Neural cell (in vitro differentiated cells): Measurements from ENCODE around the gene SLC25A17.
"Not testable (repeated sequence)": the region's sequence is repeated elsewhere in the genome, so short reads cannot be mapped to it uniquely, and the experiment has no call there.

Experiments used
- CTCF ChIP-seq: fragments of 450-650 bp; IDR thresholded peaks from 2 replicates; pipeline ENCODE4 v1.5.1; 2014; ENCODE audit warnings: antibody characterized with exemption, mild to moderate bottlenecking, moderate library complexity; ENCODE audit not compliant: poor library complexity, severe bottlenecking
- EP300 ChIP-seq: fragments of 450-650 bp; conservative IDR thresholded peaks from 2 replicates; pipeline ENCODE4 v1.6.1; 2014; ENCODE audit warnings: antibody characterized with exemption, mild to moderate bottlenecking, moderate library complexity; ENCODE audit not compliant: poor library complexity, severe bottlenecking
- EZH2 ChIP-seq: fragments of 200-600, 300-800 bp; shearing (Covaris generic), sonication (generic); IDR thresholded peaks from 2 replicates; pipeline ENCODE4 v1.6.1; 2014; ENCODE audit warnings: antibody characterized with exemption, low read length, borderline replicate concordance, mild to moderate bottlenecking; ENCODE audit not compliant: insufficient read depth, poor library complexity, severe bottlenecking
- SMC3 ChIP-seq: fragments of 450-650 bp; conservative IDR thresholded peaks from 2 replicates; pipeline ENCODE4 v1.6.1; 2014; ENCODE audit warnings: antibody characterized with exemption, mild to moderate bottlenecking, moderate library complexity; ENCODE audit not compliant: poor library complexity
- TAF1 ChIP-seq: IDR thresholded peaks from 2 replicates; pipeline ENCODE4 v1.6.1; 2012; ENCODE audit warnings: low read depth

DNA sequence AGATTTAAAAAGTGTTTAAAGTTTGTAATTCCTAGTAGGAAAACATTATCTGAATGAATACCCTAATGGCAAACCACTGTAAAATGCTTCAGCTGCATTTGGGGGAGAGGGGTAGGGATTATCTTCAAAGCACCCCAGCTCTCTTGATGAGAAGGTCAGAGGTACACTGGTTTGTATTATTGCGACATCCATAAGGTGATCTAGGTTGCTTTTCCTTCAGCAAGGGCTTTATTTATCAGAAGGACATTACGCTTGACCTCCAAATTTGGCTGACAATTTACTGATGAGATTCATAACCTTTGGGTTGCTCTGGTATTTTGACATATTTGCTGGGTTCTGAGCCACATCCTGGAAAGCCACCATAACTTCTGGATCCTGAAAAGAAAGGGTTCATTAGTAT lies 7.1 kb upstream of the SLC25A17 start:
- TF ChIP-seq EZH2, CTCF, EP300, TAF1, SMC3: not testable (repeated sequence)
